GM12864 (cell line): ENCODE results near the gene CCDC60.

Experiments
- DNase-seq: peaks from one replicate; pipeline ENCODE4 v3.0.0-alpha.2; 2011; ENCODE audit warnings: low read depth
- H3K4me3 ChIP-seq: 2 replicates; pipeline ENCODE4 v1.5.1; 2011; ENCODE audit warnings: mild to moderate bottlenecking, low read depth, low read length, control low read depth
- CTCF ChIP-seq: IDR thresholded peaks from 2 replicates; pipeline ENCODE4 v1.5.1; 2011; ENCODE audit warnings: low read depth, mild to moderate bottlenecking, moderate library complexity, low read length, control low read depth, inconsistent platforms; ENCODE audit errors: missing control alignments

The CCDC60 gene

GRCh38 chr12:119397540-119397939 lies 63.0 kb downstream of the CCDC60 start:
- no peak for DNase-seq
- no peak for TF ChIP-seq CTCF
- H3K4me3 ChIP-seq: no peak overlapping the region

- TF ChIP-seq CTCF: no peak
- no peak overlapping the region for H3K4me3 ChIP-seq
- no peak for DNase-seq
These were observed 63.7 kb downstream of the CCDC60 start for GRCh38 chr12:119398190-119398589.

- TF ChIP-seq CTCF: no peak
- H3K4me3 ChIP-seq: no peak overlapping the region
- DNase-seq: no peak
These were observed 64.8 kb downstream of the CCDC60 start for GRCh38 chr12:119399301-119399700.

- no peak for DNase-seq
These were observed 71.8 kb downstream of the CCDC60 start for GRCh38 chr12:119406308-119406707.

GRCh38 chr12:119406811-119407210 lies 72.3 kb downstream of the CCDC60 start:
- no peak overlapping the region for H3K4me3 ChIP-seq
- DNase-seq: no peak
- no peak for TF ChIP-seq CTCF

More at GRCh38 chr12:119406308-119406707, 71.8 kb downstream of the CCDC60 start:
- TF ChIP-seq CTCF: no peak
- no peak overlapping the region for H3K4me3 ChIP-seq

- H3K4me3 ChIP-seq: no peak overlapping the region
- TF ChIP-seq CTCF: no peak
- no peak for DNase-seq
These were observed 74.5 kb downstream of the CCDC60 start for GRCh38 chr12:119409043-119409442.

GRCh38 chr12:119410396-119410795 lies 75.9 kb downstream of the CCDC60 start:
- DNase-seq: no peak
- TF ChIP-seq CTCF: no peak
- H3K4me3 ChIP-seq: no peak overlapping the region
